Epidermal melanocyte (primary cell): Measurements from ENCODE around the gene MDC1.
A peak's percentile ranks its signal among the peaks of the same experiment; 100 is the strongest.
"Not testable (repeated sequence)": the region's sequence is repeated elsewhere in the genome, so short reads cannot be mapped to it uniquely, and the experiment has no call there.

Source experiments
- DNase-seq: peaks from one replicate; pipeline ENCODE4 v3.0.0; 2011; ENCODE audit warnings: low spot score; ENCODE audit not compliant: insufficient read length

Gene MDC1

GRCh38 chr6:30683183-30683979 lies 33.7 kb downstream of the MDC1 start:
- no peak for DNase-seq

- DNase-seq = peak; percentile 74
These were observed 34.7 kb downstream of the MDC1 start for GRCh38 chr6:30682143-30683117.

- DNase-seq = no peak
These were observed 35.3 kb downstream of the MDC1 start for GRCh38 chr6:30681766-30682142.

- DNase-seq = no peak
These were observed 37.1 kb downstream of the MDC1 start for GRCh38 chr6:30679765-30680535.

- peak; percentile 66 for DNase-seq
These were observed 37.9 kb downstream of the MDC1 start for GRCh38 chr6:30678964-30679726.

GRCh38 chr6:30676660-30677285 lies 40.3 kb downstream of the MDC1 start:
- DNase-seq = no peak

GRCh38 chr6:30672445-30673253 lies 44.4 kb downstream of the MDC1 start, which contains the start of gene DHX16:
DHX16 (minus strand) TSS chr6:30673006; CDS start chr6:30672841, 165 bp downstream.
- DNase-seq = peak; percentile 96

- DNase-seq = no peak
These were observed 46.1 kb downstream of the MDC1 start for GRCh38 chr6:30670760-30671527.

- not testable (repeated sequence) for DNase-seq
These were observed 50.8 kb downstream of the MDC1 start for GRCh38 chr6:30666300-30666699.

GRCh38 chr6:30664994-30665767 lies 51.9 kb downstream of the MDC1 start:
- DNase-seq = no peak

GRCh38 chr6:30657922-30658321 lies 59.2 kb downstream of the MDC1 start:
- not testable (repeated sequence) for DNase-seq

GRCh38 chr6:30657454-30657853 lies 59.6 kb downstream of the MDC1 start:
- no peak for DNase-seq

- no peak for DNase-seq
These were observed 60.6 kb downstream of the MDC1 start for GRCh38 chr6:30656513-30656912.

- no peak for DNase-seq
These were observed 61.4 kb downstream of the MDC1 start for GRCh38 chr6:30655743-30656094.

GRCh38 chr6:30654798-30655742 lies 62.0 kb downstream of the MDC1 start:
- DNase-seq = no peak

GRCh38 chr6:30651143-30651542 lies 65.9 kb downstream of the MDC1 start:
- DNase-seq = no peak
